ENCODE data around the gene AIG1. TPM values are rescaled to one million over a fixed set of nuclear protein-coding genes. Genes with fewer than 3 reads are reported as not detected.
"Not testable (repeated sequence)": the region's sequence is repeated elsewhere in the genome, so short reads cannot be mapped to it uniquely, and the experiment has no call there.

The AIG1 gene
- polyA plus RNA-seq, 1 of the 3 experiments (the other 2 are of a cell fraction) = 36.8 TPM

DNA sequence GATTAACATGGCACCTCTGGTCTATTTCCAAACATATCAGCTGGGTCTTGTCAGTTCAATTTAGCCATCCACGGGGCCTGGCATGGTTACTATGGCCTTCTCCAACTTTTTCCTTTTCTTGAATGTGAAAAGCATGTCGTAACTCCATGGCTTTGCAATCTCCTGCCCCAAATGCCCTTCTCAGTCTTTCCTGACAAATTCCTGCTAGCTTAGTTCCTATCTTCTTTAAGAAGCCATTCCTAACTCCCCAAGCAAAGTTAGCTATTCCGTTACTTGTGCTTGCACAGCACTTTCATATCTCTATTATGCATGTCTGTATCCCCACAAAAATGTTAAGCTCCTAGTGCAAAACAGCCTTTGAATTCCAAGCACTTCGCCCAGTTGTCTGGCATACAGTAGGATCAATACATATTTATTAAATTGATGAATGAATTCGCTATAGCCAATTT lies 105.6 kb downstream of the AIG1 start:
- no peak for DNase-seq
- H3F3A ChIP-seq (replicated peaks; ENCODE audit: insufficient read depth) = no peaks in the 10 kb centered on the region
- H3K4me1 ChIP-seq (ENCODE audit: control insufficient read depth in 1 of 2, insufficient read depth in 2 of 2, low read depth in 1 of 2, low read length in 1 of 2) = no peaks in the 10 kb centered on the region
- no peak overlapping the region for H3K27ac ChIP-seq (ENCODE audit: low read depth in 2 of 2, low read length in 1 of 2)
- ChIA-PET POLR2A (no interaction called here), CTCF (no interaction called here)
- no peak overlapping the region for H3K9ac ChIP-seq
- no peaks in the 10 kb centered on the region for H3K79me2 ChIP-seq (ENCODE audit: insufficient read depth)
- H2AFZ ChIP-seq (ENCODE audit: low read depth) = no peak overlapping the region
- TF ChIP-seq ELF1 (IDR thresholded peaks at IDR 0.05) (no peak), CHD2 (IDR thresholded peaks at IDR 0.05; ENCODE audit: low read length, partially characterized antibody) (no peak), FOXM1 (IDR thresholded peaks at IDR 0.05; ENCODE audit: low read depth) (no peak)
- TF ChIP-seq, protein P1, sequence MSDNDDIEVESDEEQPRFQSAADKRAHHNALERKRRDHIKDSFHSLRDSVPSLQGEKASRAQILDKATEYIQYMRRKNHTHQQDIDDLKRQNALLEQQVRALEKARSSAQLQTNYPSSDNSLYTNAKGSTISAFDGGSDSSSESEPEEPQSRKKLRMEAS (IDR thresholded peaks at IDR 0.05; ENCODE audit: low read depth) = no peak
- no peak overlapping the region for H3K4me2 ChIP-seq
- no peaks in the 10 kb centered on the region for H3K9me2 ChIP-seq
- H3K9me3 ChIP-seq = no peaks in the 10 kb centered on the region
- H3K4me3 ChIP-seq (ENCODE audit: low read depth in 2 of 2, low read length in 1 of 2) = no peak overlapping the region
- H4K20me1 ChIP-seq (ENCODE audit: insufficient read depth) = no peaks in the 10 kb centered on the region
- H3K27me3 ChIP-seq (ENCODE audit: insufficient read depth) = no peaks in the 10 kb centered on the region
- WGBS (ENCODE audit: low lambda C conversion rate) = 88% methylated on average over 5 of the region's 5 CpGs
- peaks cover 9 to 14% of the 10 kb centered on the region in 2 experiments for H3K36me3 ChIP-seq (replicated peaks in 1 of 2; ENCODE audit: control insufficient read depth in 1 of 2, insufficient read depth in 2 of 2, low read length in 1 of 2)

DNA sequence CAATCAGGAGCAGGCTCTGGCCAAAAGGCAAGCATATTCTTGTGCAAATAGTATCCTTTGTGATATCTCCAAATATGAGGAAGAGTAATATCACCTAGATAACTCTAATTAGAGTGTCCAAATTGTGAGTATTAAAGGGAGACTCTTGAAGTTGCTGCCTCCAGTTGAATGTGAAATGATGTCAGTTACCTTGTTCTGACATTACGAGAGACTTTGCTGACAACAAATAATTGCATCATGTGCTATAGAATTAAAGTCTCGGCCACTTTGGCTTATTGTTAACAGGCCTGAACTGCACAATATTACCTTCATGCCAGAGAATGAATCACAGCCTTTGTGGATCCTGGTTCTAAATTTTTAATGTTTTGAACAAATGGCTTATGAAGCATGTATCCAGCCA lies 106.5 kb downstream of the AIG1 start:
- H3K79me2 ChIP-seq (ENCODE audit: insufficient read depth) = no peaks in the 10 kb centered on the region
- no peak overlapping the region for H3K4me3 ChIP-seq (ENCODE audit: low read depth in 2 of 2, low read length in 1 of 2)
- POLR2A ChIA-PET = no interaction called here
- no peak overlapping the region for H3K4me2 ChIP-seq
- H3K9ac ChIP-seq = no peak overlapping the region
- H3K9me2 ChIP-seq = no peaks in the 10 kb centered on the region
- TF ChIP-seq, protein P2, sequence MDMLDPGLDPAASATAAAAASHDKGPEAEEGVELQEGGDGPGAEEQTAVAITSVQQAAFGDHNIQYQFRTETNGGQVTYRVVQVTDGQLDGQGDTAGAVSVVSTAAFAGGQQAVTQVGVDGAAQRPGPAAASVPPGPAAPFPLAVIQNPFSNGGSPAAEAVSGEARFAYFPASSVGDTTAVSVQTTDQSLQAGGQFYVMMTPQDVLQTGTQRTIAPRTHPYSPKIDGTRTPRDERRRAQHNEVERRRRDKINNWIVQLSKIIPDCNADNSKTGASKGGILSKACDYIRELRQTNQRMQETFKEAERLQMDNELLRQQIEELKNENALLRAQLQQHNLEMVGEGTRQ (IDR thresholded peaks at IDR 0.05; ENCODE audit: borderline replicate concordance, low read depth, low read length) = no peak
- TF ChIP-seq RAD21 (IDR thresholded peaks at IDR 0.05; ENCODE audit: low read length) = no peak
- no peak for TF ChIP-seq CHD2 (IDR thresholded peaks at IDR 0.05; ENCODE audit: low read length, partially characterized antibody)
- TF ChIP-seq, protein P3, sequence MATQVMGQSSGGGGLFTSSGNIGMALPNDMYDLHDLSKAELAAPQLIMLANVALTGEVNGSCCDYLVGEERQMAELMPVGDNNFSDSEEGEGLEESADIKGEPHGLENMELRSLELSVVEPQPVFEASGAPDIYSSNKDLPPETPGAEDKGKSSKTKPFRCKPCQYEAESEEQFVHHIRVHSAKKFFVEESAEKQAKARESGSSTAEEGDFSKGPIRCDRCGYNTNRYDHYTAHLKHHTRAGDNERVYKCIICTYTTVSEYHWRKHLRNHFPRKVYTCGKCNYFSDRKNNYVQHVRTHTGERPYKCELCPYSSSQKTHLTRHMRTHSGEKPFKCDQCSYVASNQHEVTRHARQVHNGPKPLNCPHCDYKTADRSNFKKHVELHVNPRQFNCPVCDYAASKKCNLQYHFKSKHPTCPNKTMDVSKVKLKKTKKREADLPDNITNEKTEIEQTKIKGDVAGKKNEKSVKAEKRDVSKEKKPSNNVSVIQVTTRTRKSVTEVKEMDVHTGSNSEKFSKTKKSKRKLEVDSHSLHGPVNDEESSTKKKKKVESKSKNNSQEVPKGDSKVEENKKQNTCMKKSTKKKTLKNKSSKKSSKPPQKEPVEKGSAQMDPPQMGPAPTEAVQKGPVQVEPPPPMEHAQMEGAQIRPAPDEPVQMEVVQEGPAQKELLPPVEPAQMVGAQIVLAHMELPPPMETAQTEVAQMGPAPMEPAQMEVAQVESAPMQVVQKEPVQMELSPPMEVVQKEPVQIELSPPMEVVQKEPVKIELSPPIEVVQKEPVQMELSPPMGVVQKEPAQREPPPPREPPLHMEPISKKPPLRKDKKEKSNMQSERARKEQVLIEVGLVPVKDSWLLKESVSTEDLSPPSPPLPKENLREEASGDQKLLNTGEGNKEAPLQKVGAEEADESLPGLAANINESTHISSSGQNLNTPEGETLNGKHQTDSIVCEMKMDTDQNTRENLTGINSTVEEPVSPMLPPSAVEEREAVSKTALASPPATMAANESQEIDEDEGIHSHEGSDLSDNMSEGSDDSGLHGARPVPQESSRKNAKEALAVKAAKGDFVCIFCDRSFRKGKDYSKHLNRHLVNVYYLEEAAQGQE (IDR thresholded peaks at IDR 0.05; ENCODE audit: low read depth, low read length) = no peak
- TF ChIP-seq YY1 (IDR thresholded peaks at IDR 0.05; ENCODE audit: low read depth) = no peak
- TF ChIP-seq MXI1 (IDR thresholded peaks at IDR 0.05; ENCODE audit: low read depth, low read length) = no peak
- no peak for TF ChIP-seq FOSL2 (IDR thresholded peaks at IDR 0.05; ENCODE audit: borderline replicate concordance, low read depth)
- no peak for TF ChIP-seq JUND (IDR thresholded peaks at IDR 0.05)
- TF ChIP-seq FOXJ3 (CRISPR knock-in tag; IDR thresholded peaks at IDR 0.05) = no peak
- no peak overlapping the region for H2AFZ ChIP-seq (ENCODE audit: low read depth)
- 89% methylated on average over 2 of the region's 2 CpGs for WGBS (ENCODE audit: low lambda C conversion rate)
- CTCF ChIA-PET = no interaction called here
- no peak for DNase-seq
- H3K27me3 ChIP-seq (ENCODE audit: insufficient read depth) = no peaks in the 10 kb centered on the region
- no peaks in the 10 kb centered on the region for H4K20me1 ChIP-seq (ENCODE audit: insufficient read depth)
- H3K4me1 ChIP-seq (ENCODE audit: control insufficient read depth in 1 of 2, insufficient read depth in 2 of 2, low read depth in 1 of 2, low read length in 1 of 2) = no peaks in the 10 kb centered on the region
- H3F3A ChIP-seq (replicated peaks; ENCODE audit: insufficient read depth) = no peaks in the 10 kb centered on the region
- no peaks in the 10 kb centered on the region for H3K9me3 ChIP-seq
- H3K27ac ChIP-seq (ENCODE audit: low read depth in 2 of 2, low read length in 1 of 2) = no peak overlapping the region
- H3K36me3 ChIP-seq (replicated peaks in 1 of 2; ENCODE audit: control insufficient read depth in 1 of 2, insufficient read depth in 2 of 2, low read length in 1 of 2) = peaks cover 13 to 14% of the 10 kb centered on the region in 2 experiments

DNA sequence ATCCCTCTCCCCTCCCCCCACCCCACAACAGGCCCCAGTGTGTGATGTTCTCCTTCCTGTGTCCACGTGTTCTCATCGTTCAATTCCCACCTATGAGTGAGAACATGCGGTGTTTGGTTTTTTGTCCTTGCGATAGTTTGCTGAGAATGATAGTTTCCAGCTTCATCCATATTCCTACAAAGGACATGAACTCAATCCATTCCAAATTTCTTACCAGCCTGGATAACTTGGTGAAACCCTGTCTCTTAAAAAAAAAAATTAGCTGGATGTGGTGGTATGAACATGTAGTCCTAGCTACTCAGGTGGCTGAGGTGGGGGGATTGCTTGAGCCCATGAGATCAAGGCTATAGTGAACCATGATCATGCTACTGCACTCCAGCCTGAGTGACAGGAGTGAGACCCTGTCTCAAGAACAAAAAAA lies 107.7 kb downstream of the AIG1 start:
- H3K4me3 ChIP-seq (ENCODE audit: low read depth in 2 of 2, low read length in 1 of 2); H3K79me2 ChIP-seq (ENCODE audit: insufficient read depth); H4K20me1 ChIP-seq (ENCODE audit: insufficient read depth); H3K4me1 ChIP-seq (ENCODE audit: control insufficient read depth in 1 of 2, insufficient read depth in 2 of 2, low read depth in 1 of 2, low read length in 1 of 2); DNase-seq; CTCF ChIA-PET; H3K4me2 ChIP-seq; H3K9me3 ChIP-seq; H2AFZ ChIP-seq (ENCODE audit: low read depth); H3K27me3 ChIP-seq (ENCODE audit: insufficient read depth); POLR2A ChIA-PET; H3K9me2 ChIP-seq; H3K9ac ChIP-seq; H3K27ac ChIP-seq (ENCODE audit: low read depth in 2 of 2, low read length in 1 of 2); H3F3A ChIP-seq (replicated peaks; ENCODE audit: insufficient read depth): not testable (repeated sequence)
- over 99% methylated on average over 4 of the region's 4 CpGs for WGBS (ENCODE audit: low lambda C conversion rate)
- peaks cover 13 to 14% of the 10 kb centered on the region in 2 experiments for H3K36me3 ChIP-seq (replicated peaks in 1 of 2; ENCODE audit: control insufficient read depth in 1 of 2, insufficient read depth in 2 of 2, low read length in 1 of 2)
